Measurements from ENCODE around the gene OPRL1.

Gene OPRL1

GRCh38 chr20:64146936-64147477 lies 67.1 kb downstream of the OPRL1 start:
- no peak for DNase-seq

GRCh38 chr20:64148581-64148980 lies 68.7 kb downstream of the OPRL1 start:
- no peak for DNase-seq

- DNase-seq = no peak
These were observed 69.3 kb downstream of the OPRL1 start for GRCh38 chr20:64149141-64149540.

- no peak for DNase-seq
These were observed 70.1 kb downstream of the OPRL1 start for GRCh38 chr20:64149809-64150560.
